Lung (tissue), 12 donors: Measurements from ENCODE around the gene PAX1. TPM values are rescaled to one million over a fixed set of nuclear protein-coding genes. Genes with fewer than 3 reads are reported as not detected.

ENCODE experiments used
- ATAC-seq: fragments of 200-7000 bp; cut with Tn5 transposase; one replicate; pipeline ENCODE4 v1.9.1; 2020; ENCODE audit warnings: moderate number of reproducible peaks; ENCODE audit not compliant: insufficient read depth, low FRiP score
- DNase-seq, 3 donors: peaks; one replicate each; pipeline ENCODE4 v3.0.0-alpha.2; 2013 to 2017
- H3K27ac ChIP-seq, 2 donors: one replicate each; pipeline ENCODE4 v1.5.1; 2013; ENCODE audit warnings: mild to moderate bottlenecking in 2 of 2, moderate library complexity in 2 of 2, control low read depth in 1 of 2, inconsistent platforms in 1 of 2, low read depth in 1 of 2, low read length in 1 of 2
- H3K27me3 ChIP-seq, 3 donors: one replicate each; pipeline ENCODE4 v1.5.1; 2013; ENCODE audit warnings: low read length in 2 of 3; ENCODE audit not compliant: control insufficient read depth in 3 of 3, insufficient read depth in 3 of 3
- H3K36me3 ChIP-seq, 4 donors: one replicate each; pipeline ENCODE4 v1.5.1; 2013; ENCODE audit warnings: low read length in 4 of 4, mild to moderate bottlenecking in 1 of 4, moderate library complexity in 1 of 4; ENCODE audit not compliant: control insufficient read depth in 4 of 4, insufficient read depth in 4 of 4
- H3K4me1 ChIP-seq, 5 donors: one replicate each; pipeline ENCODE4 v1.5.1; 2013; ENCODE audit warnings: low read length in 5 of 5, mild to moderate bottlenecking in 2 of 5, moderate library complexity in 1 of 5; ENCODE audit not compliant: control insufficient read depth in 5 of 5, insufficient read depth in 5 of 5
- H3K4me3 ChIP-seq: one replicate; pipeline ENCODE4 v1.5.1; 2013; ENCODE audit warnings: mild to moderate bottlenecking, control low read depth, moderate library complexity
- H3K9ac ChIP-seq, 2 donors: one replicate each; pipeline ENCODE4 v1.5.1; 2013; ENCODE audit warnings: low read length in 2 of 2, control low read depth in 1 of 2; ENCODE audit not compliant: insufficient read depth in 1 of 2
- H3K9me3 ChIP-seq, 4 donors: one replicate each; pipeline ENCODE4 v1.5.1; 2013; ENCODE audit warnings: low read length in 3 of 4, mild to moderate bottlenecking in 1 of 4, moderate library complexity in 1 of 4; ENCODE audit not compliant: control insufficient read depth in 4 of 4, insufficient read depth in 3 of 4
- WGBS, 2 donors: extraction: QIAGEN DNeasy Blood & Tissue Kit; methylation state at CpG; one replicate each; pipeline ENCODE4 v1.1.7; 2013; 5-methylcytosine and 5-hydroxymethylcytosine counted together
- polyA plus RNA-seq, 2 donors: library from polyadenylated mRNA; stranded (reverse); fragments of 200-250 nt; gene quantifications; one replicate each; pipeline ENCODE4 v1.2.1, GENCODE V29; 2013
- total RNA-seq, 2 donors: library from RNA; depleted of rRNA in 1 of 2; stranded (reverse); fragments of >200 nt in 1 of 2; gene quantifications; one replicate each; pipeline ENCODE4 v1.2.1, GENCODE V29; 2014 to 2021
- TF ChIP-seq, protein P1 (sequence below): IDR thresholded peaks from 2 replicates; pipeline ENCODE4 v1.5.1; 2012; ENCODE audit warnings: mild to moderate bottlenecking; ENCODE audit errors: control extremely low read depth, extremely low read depth
- donor health status: control.
- donor health status: control.
- donor health status: Bipolar disorder and iron deficiency.
- donor health status: healthy.
- donor health status: DM: yes; HTN: yes; CAD: no.

Gene PAX1
- total and polyA plus RNA-seq, 4 donors, result 0.05 to 0.14 (median 0.06) TPM; not detected in 1

DNA sequence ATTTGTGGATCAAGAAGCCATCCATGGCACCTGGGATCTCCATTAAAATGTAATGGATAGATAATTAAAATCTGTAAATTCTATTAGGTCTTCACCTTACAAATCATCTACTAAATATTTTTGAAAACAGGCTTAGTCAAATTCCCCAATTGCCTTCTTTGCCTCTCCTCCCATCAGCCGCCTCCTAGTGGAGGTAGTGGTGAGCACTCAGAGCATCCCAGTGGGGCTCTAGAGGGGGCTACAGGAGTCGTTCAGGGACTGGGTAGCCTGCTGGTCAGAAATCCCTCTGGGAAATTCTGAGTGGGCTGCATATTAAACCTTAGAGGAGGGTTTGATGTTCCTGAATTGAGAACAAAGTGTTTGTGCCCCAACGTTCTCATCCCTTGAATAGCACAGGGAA is 20.8 kb upstream of the PAX1 start:
- Histone ChIP-seq H3K9ac (no peak overlapping the region), H3K4me3 (no peak overlapping the region), H3K36me3 (no peaks in the 10 kb centered on the region), H3K27me3 (peaks cover 0 to 5% (median 2%) of the 10 kb centered on the region in 3 donors), H3K9me3 (no peaks in the 10 kb centered on the region), H3K4me1 (peaks cover 0 to 22% (median 5%) of the 10 kb centered on the region in 5 donors), H3K27ac (no peak overlapping the region)
- DNase-seq (no peak), ATAC-seq (no peak)
- WGBS, 2 donors, result 42 to 46% methylated on average over 3 of the region's 3 CpGs
- TF ChIP-seq, protein P1, sequence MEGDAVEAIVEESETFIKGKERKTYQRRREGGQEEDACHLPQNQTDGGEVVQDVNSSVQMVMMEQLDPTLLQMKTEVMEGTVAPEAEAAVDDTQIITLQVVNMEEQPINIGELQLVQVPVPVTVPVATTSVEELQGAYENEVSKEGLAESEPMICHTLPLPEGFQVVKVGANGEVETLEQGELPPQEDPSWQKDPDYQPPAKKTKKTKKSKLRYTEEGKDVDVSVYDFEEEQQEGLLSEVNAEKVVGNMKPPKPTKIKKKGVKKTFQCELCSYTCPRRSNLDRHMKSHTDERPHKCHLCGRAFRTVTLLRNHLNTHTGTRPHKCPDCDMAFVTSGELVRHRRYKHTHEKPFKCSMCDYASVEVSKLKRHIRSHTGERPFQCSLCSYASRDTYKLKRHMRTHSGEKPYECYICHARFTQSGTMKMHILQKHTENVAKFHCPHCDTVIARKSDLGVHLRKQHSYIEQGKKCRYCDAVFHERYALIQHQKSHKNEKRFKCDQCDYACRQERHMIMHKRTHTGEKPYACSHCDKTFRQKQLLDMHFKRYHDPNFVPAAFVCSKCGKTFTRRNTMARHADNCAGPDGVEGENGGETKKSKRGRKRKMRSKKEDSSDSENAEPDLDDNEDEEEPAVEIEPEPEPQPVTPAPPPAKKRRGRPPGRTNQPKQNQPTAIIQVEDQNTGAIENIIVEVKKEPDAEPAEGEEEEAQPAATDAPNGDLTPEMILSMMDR, result no peak

DNA sequence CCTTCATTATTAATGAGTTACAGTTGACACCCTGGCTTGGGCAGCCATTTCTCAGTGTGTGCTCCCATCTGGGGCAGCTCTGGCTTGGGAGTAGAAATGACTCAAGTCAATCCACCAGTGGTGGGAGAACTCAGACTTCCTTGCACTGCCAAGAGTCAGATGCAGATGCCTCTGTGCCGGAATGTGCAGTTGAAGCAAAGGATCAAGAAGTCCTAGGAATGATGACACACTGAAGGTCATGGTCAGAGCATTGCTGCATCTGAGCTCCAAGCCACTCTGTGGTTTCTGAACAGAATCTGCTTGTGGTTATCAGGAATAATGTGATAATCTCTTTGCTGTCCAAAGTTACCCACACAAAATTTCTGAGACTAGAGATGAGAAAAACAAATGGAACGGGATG is 19.5 kb upstream of the PAX1 start:
- WGBS, 2 donors, result 76 to 94% methylated on average over 2 of the region's 2 CpGs

DNA sequence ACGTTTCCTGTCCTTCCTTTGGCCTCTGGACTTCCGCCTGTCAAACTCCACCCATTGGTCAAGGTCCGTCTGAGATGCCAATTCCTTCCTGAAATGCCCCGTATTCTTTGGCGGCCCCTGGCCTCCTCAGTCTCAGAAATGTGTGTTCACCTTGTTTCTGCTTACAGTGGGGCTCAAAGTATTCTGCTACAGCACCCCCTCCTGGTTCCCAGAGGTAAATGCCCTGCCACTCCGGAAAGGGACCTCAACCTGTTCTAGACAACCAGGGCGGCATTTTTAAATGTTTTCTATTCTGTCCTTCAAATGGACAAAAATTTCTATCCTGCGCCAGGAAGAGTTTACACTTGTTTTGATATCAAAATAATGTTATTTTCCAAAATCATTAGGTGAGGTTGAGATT is 12.1 kb upstream of the PAX1 start:
- H3K36me3 ChIP-seq, result no peaks in the 10 kb centered on the region
- no peak for DNase-seq
- H3K27me3 ChIP-seq, result peaks cover 5 to 46% (median 30%) of the 10 kb centered on the region in 3 donors
- H3K4me1 ChIP-seq, result no peaks in the 10 kb centered on the region
- H3K9me3 ChIP-seq, result peaks cover 0 to 11% (median 0%) of the 10 kb centered on the region in 4 donors
- no peak overlapping the region for H3K4me3 ChIP-seq
- no peak for ATAC-seq
- TF ChIP-seq, protein P1, result no peak
- WGBS, 2 donors, result 22 to 29% methylated on average over 8 of the region's 8 CpGs
- H3K9ac ChIP-seq, result no peak overlapping the region
- H3K27ac ChIP-seq, result no peak overlapping the region

More for the DNA sequence above, 19.5 kb upstream of the PAX1 start:
- Histone ChIP-seq H3K9me3 (no peaks in the 10 kb centered on the region), H3K27ac (no peak overlapping the region), H3K27me3 (peaks cover 0 to 5% (median 0%) of the 10 kb centered on the region in 3 donors), H3K4me3 (no peak overlapping the region), H3K9ac (no peak overlapping the region), H3K4me1 (peaks cover 0 to 22% (median 5%) of the 10 kb centered on the region in 5 donors), H3K36me3 (no peaks in the 10 kb centered on the region)
- DNase-seq (no peak), ATAC-seq (no peak)
- TF ChIP-seq, protein P1, result no peak
